Testis (tissue), 3 donors: ENCODE results near the gene IL25. TPM values are rescaled to one million over a fixed set of nuclear protein-coding genes. Genes with fewer than 3 reads are reported as not detected.

ENCODE experiments used
- DNase-seq: peaks from one replicate; pipeline ENCODE4 v3.0.0-alpha.2; 2019
- H3K27ac ChIP-seq, 2 donors: fragments of 200-600 bp; sonication (generic); one replicate each; pipeline ENCODE4 v1.5.1; 2019
- H3K27me3 ChIP-seq: fragments of 200-600 bp; sonication (generic); one replicate; pipeline ENCODE4 v1.5.1; 2019
- H3K36me3 ChIP-seq: fragments of 200-600 bp; sonication (generic); one replicate; pipeline ENCODE4 v1.5.1; 2017; ENCODE audit warnings: low read depth; ENCODE audit errors: missing control alignments
- H3K4me1 ChIP-seq: fragments of 200-600 bp; sonication (generic); one replicate; pipeline ENCODE4 v1.5.1; 2019
- H3K4me3 ChIP-seq, 2 donors: fragments of 200-600 bp; sonication (generic); one replicate each; pipeline ENCODE4 v1.5.1; 2017 to 2019
- H3K9me3 ChIP-seq: fragments of 200-600 bp; sonication (generic); one replicate; pipeline ENCODE4 v1.5.1; 2017
- POLR2A ChIP-seq: fragments of 450-650 bp; IDR thresholded peaks from one replicate; pipeline ENCODE4 v1.6.1; 2017; ENCODE audit warnings: antibody characterized with exemption, mild to moderate bottlenecking, moderate library complexity
- WGBS, 2 donors: methylation state at CpG; one replicate each; pipeline ENCODE4 v1.1.5; 2018; 5-methylcytosine and 5-hydroxymethylcytosine counted together
- intact Hi-C: fragments of 100-400 bp; cut with DNase I; formaldehyde crosslinking; loops from one replicate; pipeline ENCODE4 v1.15.1; 2023; ENCODE audit warnings: low total_unique reads
- polyA plus RNA-seq: library from polyadenylated mRNA; stranded (reverse); fragments of 350-450 nt; fragmentation: Illumina TruSeq; extraction: RNeasy Lipid Tissue Mini Kit (QIAGEN cat#74804); gene quantifications from one replicate; pipeline ENCODE4 v1.2.3, GENCODE V29; 2014; ENCODE audit warnings: low read depth, low replicate concordance; ENCODE audit not compliant: insufficient read depth
- total RNA-seq, 2 donors: library from RNA; depleted of rRNA; stranded (reverse); fragments of >200 nt; gene quantifications; one replicate each; pipeline ENCODE4 v1.2.3, GENCODE V29; 2016
- TF ChIP-seq, protein P1 (sequence below), 3 experiments: fragments of 450-650 bp in 2 of 3; fragments of 200-600 bp in 1 of 3; sonication (generic) in 1 of 3; IDR thresholded peaks; one replicate each; pipeline ENCODE4 v1.5.1; 2016 to 2019; ENCODE audit warnings: antibody characterized with exemption in 3 of 3, mild to moderate bottlenecking in 2 of 3, moderate library complexity in 1 of 3

Gene IL25
- total and polyA plus RNA-seq, 3 donors from 2014 or later, result 0.39 to 0.83 (median 0.68) TPM

DNA sequence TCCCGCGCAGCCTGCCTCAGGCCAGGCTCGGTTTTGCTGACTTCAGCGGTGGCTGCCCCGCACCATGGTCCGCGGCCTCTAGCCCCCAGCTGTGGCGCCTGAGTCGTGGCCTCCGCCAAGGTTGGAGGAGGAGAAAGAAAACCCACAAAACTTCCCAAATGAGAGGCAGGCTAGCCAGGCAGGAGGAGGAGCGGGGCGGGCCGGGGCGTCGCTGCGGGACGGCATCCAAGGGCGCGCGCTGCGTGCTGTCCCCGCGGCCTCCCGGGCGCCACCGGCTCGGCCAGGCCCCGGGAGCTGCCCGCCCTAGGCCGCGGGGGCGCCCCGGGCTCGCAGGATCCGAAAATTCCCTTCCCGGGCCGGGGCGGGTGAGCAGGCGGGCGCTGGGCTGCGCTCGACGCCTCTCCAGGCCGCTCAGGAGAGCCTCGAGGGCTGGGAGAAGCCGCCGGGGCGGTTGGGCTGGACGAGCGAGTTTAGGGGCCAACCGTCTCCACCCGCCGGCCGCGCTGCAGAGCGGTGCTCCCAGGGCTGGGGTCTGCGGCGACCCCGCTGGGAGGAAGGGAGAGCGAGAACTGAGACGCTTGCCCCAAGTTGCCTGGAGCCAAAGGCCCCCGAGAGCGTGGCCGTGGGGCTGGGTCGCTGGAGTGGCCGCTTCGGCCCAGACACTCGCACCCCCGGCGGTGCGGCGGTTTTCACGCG lies 7.4 kb upstream of the IL25 start, which contains the start of gene EFS:
Gene EFS, minus strand, starts transcription at position 137 of the 696 bp plus-strand sequence. CDS start 147 bp downstream, outside the sequence.
- DNase-seq, result peak; percentile 37
- Histone ChIP-seq H3K27me3 (no peaks in the 10 kb centered on the region), H3K4me1 (peaks cover 9% of the 10 kb centered on the region), H3K9me3 (no peaks in the 10 kb centered on the region), H3K4me3 (peak within 1 kb of the TSS; percentile 60 to 70), H3K27ac (peak within 1 kb of the TSS; percentile 94 to 95), H3K36me3 (no peaks in the 10 kb centered on the region)
- intact Hi-C loops, result no loop called here
- TF ChIP-seq POLR2A, result no peak
- TF ChIP-seq, protein P1, sequence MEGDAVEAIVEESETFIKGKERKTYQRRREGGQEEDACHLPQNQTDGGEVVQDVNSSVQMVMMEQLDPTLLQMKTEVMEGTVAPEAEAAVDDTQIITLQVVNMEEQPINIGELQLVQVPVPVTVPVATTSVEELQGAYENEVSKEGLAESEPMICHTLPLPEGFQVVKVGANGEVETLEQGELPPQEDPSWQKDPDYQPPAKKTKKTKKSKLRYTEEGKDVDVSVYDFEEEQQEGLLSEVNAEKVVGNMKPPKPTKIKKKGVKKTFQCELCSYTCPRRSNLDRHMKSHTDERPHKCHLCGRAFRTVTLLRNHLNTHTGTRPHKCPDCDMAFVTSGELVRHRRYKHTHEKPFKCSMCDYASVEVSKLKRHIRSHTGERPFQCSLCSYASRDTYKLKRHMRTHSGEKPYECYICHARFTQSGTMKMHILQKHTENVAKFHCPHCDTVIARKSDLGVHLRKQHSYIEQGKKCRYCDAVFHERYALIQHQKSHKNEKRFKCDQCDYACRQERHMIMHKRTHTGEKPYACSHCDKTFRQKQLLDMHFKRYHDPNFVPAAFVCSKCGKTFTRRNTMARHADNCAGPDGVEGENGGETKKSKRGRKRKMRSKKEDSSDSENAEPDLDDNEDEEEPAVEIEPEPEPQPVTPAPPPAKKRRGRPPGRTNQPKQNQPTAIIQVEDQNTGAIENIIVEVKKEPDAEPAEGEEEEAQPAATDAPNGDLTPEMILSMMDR (IDR thresholded peaks at IDR 0.05), result no peak
- WGBS, 2 donors, result 3% methylated on average over 24 to 34 of the region's 74 CpGs

DNA sequence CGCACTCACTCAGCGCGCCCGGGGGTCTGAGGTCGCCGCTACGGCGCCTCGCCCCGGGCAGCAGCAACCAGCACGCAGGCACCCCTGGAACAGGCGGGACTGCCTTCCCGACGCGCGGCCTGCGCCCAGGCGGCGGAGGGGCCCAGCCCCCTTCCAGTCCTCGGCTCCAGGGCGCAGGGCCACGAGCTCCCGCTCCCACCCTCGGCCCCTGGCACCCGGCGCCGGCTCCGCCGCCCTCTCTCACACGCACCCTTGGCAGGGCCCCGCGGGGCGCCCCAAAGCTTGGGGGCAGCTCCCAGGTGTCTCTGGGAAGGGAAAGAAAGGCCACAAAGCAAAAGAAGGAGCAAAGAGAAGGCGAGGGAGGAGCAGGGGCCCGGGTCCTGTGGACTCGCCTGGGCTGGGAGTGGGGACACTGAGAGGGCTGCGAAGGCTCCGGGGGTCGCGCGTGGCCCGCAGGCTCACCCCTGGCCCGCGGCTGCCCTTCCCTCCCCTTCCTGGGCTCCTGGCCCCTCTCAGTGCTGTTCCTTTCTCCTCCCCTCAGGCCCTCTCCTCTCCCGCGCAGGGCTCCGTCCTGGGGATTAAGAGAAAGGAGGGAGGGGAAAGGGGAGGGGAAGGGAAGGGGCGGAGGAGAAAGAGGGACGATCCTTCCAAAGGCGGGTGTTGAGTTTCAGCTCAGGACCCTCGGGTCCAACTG lies 6.7 kb upstream of the IL25 start:
- peaks cover 9% of the 10 kb centered on the region for H3K4me1 ChIP-seq
- no peaks in the 10 kb centered on the region for H3K36me3 ChIP-seq
- peak overlapping the region; percentile 94 to 95 for H3K27ac ChIP-seq
- intact Hi-C loops, result no loop called here
- WGBS, 2 donors, result 2 to 4% methylated on average over 15 to 45 of the region's 51 CpGs
- H3K9me3 ChIP-seq, result no peaks in the 10 kb centered on the region
- DNase-seq, result peak; percentile 67
- H3K27me3 ChIP-seq, result no peaks in the 10 kb centered on the region
- TF ChIP-seq, protein P1 (IDR thresholded peaks at IDR 0.05), result no peak
- TF ChIP-seq POLR2A, result no peak
- peak overlapping the region; percentile 60 to 70 for H3K4me3 ChIP-seq

DNA sequence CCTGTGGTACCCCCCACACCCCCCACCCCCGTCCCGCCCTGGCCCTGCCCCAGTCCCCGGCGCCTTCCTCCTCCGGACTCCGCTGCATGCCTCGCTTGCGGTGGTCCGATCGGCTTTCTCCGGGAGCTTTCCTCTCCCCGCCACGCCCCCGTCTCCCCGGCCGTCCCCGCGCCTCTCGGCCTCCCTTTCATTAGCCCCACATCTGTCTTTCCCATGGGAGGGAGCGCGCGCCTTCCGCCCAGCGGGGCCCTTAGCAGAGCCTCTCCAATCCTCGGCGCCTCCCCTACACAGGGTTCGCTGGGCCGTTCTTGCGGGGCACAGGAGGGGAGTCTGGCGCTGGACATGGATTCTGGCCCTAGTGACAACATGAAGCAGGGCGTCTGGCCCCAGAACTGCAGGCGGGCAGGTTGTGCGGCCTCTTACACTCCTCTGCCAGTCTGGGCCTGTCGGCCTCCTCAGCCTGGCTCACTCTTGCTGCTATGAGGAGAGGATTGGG lies 6.1 kb upstream of the IL25 start:
- intact Hi-C loops, result no loop called here
- no peaks in the 10 kb centered on the region for H3K27me3 ChIP-seq
- 6 to 13% methylated on average over 9 to 34 of the region's 34 CpGs for WGBS, 2 donors
- H3K36me3 ChIP-seq, result no peaks in the 10 kb centered on the region
- H3K4me1 ChIP-seq, result peaks cover 9% of the 10 kb centered on the region
- H3K9me3 ChIP-seq, result no peaks in the 10 kb centered on the region
- peak overlapping the region; percentile 94 to 95 for H3K27ac ChIP-seq
- peak overlapping the region; percentile 60 to 70 for H3K4me3 ChIP-seq
- TF ChIP-seq, protein P1 (IDR thresholded peaks at IDR 0.05), result no peak
- no peak for TF ChIP-seq POLR2A
- DNase-seq, result peak; percentile 72

DNA sequence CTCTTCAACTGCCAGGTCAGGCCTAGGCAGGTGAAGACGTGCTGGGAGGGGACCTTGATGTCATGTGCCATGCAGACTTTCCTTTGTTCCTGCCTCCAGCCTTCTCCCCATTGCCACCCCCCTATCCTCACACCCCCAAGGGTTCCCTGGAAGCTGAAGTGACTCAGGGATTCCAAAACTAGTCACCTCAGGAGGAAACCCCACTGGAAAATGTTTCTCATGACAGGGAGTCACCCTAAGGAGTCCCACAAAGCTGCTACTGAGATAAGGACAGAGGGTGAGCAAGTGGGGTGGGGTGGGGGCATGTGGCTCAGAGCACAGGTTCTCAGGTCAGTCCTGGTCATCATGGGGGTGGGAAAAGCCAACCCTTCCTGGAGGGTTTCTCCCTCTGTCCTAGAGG lies 2.4 kb upstream of the IL25 start:
- no peak for DNase-seq
- Histone ChIP-seq H3K9me3 (no peaks in the 10 kb centered on the region), H3K4me3 (no peak overlapping the region), H3K27ac (no peak overlapping the region), H3K4me1 (peaks cover 2% of the 10 kb centered on the region), H3K27me3 (no peaks in the 10 kb centered on the region), H3K36me3 (no peaks in the 10 kb centered on the region)
- intact Hi-C loops, result no loop called here
- TF ChIP-seq POLR2A, result no peak
- TF ChIP-seq, protein P1 (IDR thresholded peaks at IDR 0.05), result no peak
- 63 to 88% methylated on average over 1 of the region's 1 CpG for WGBS, 2 donors
